Measurements from ENCODE around the gene NQO1. TPM values are rescaled to one million over a fixed set of nuclear protein-coding genes. Genes with fewer than 3 reads are reported as not detected.

NQO1 gene
- total and polyA plus RNA-seq, 2 of the 13 experiments (the other 11 are each of a cell fraction or from before 2014, with no cell fraction given) = 464 to 1,060 TPM

GRCh38 chr16:69761983-69762813, 35.8 kb upstream of the NQO1 start, which contains the start of gene WWP2 (continued):
- TF ChIP-seq SCMH1 (CRISPR knock-in tag; IDR thresholded peaks at IDR 0.05; ENCODE audit: borderline replicate concordance) (no peak), MATR3 (CRISPR knock-in tag; IDR thresholded peaks at IDR 0.05) (no peak), ZHX1 (CRISPR knock-in tag; IDR thresholded peaks at IDR 0.05; ENCODE audit: low read depth) (0 out of 2 replicates have a peak, but pooled peaks have one; percentile 9), ZMYM4 (CRISPR knock-in tag; IDR thresholded peaks at IDR 0.05) (peak; percentile 54; the same call in 1 of the 2 replicates), ZBTB14 (CRISPR knock-in tag; IDR thresholded peaks at IDR 0.05) (peak; percentile 59), ZNF777 (CRISPR knock-in tag; IDR thresholded peaks at IDR 0.05) (peak; percentile 49), ZNF30 (CRISPR knock-in tag; IDR thresholded peaks at IDR 0.05) (no peak; the same call in 1 of the 2 replicates), ZNF530 (CRISPR knock-in tag; IDR thresholded peaks at IDR 0.05; ENCODE audit: low read depth) (no peak; the same call in 1 of the 2 replicates), GABPB1 (CRISPR knock-in tag; IDR thresholded peaks at IDR 0.05) (peak; percentile 95), RBM22 (optimal IDR thresholded peaks at IDR 0.05; ENCODE audit: low read length) (no peak), ETV6 (CRISPR knock-in tag; conservative IDR thresholded peaks at IDR 0.05) (0 out of 2 replicates have a peak, but pooled peaks have one; percentile 36), CREB1 (IDR thresholded peaks at IDR 0.05) (no peak), CREB1 (CRISPR knock-in tag; IDR thresholded peaks at IDR 0.05) (no peak), EP300 (IDR thresholded peaks at IDR 0.05; ENCODE audit: low read depth in 2 of 2, low read length in 2 of 2) (no peak), EP300 (CRISPR knock-in tag; IDR thresholded peaks at IDR 0.05; ENCODE audit: borderline replicate concordance) (no peak), ZNF160 (CRISPR knock-in tag; IDR thresholded peaks at IDR 0.05) (peak; percentile 78), REXO4 (CRISPR knock-in tag; IDR thresholded peaks at IDR 0.05; ENCODE audit: borderline replicate concordance) (no peak), FOXO4 (CRISPR knock-in tag; conservative IDR thresholded peaks at IDR 0.05) (peak; percentile 74; the same call in 1 of the 2 replicates), RFX5 (IDR thresholded peaks at IDR 0.05; ENCODE audit: low read depth, low read length) (no peak), NCOR1 (IDR thresholded peaks at IDR 0.05; ENCODE audit: borderline replicate concordance, low read length) (no peak), ZNF280D (CRISPR knock-in tag; IDR thresholded peaks at IDR 0.05) (no peak), ATF7-NPFF (CRISPR knock-in tag; IDR thresholded peaks at IDR 0.05; ENCODE audit: low read depth) (no peak)

Data from HepG2 (cell line).